Panc1 (cell line): ENCODE results near the gene ZNF511. TPM values are rescaled to one million over a fixed set of nuclear protein-coding genes. Genes with fewer than 3 reads are reported as not detected.

Experiments used
- ATAC-seq: fragments of 200-7000 bp; cut with Tn5 transposase; 2 replicates; pipeline ENCODE4 v1.9.1; 2020; ENCODE audit warnings: mild to moderate bottlenecking, moderate library complexity
- BruUV-seq: library from RNA; stranded (reverse); fragments of 400-500 nt; replicated peaks from 2 replicates; lab custom pipeline; 2021; lab: Mats Ljungman, UMichigan
- CTCF ChIA-PET: fragments of 300-600 bp; sonication (Branson Sonifier 250); formaldehyde crosslinking; loops from one replicate; lab custom pipeline; 2022; ENCODE audit warnings: antibody characterized with exemption; lab: Charles Lee
- POLR2A ChIA-PET: fragments of 300-600 bp; sonication (Branson Sonifier 250); formaldehyde crosslinking; loops from one replicate; lab custom pipeline; 2022; ENCODE audit warnings: antibody characterized with exemption; lab: Charles Lee
- DNase-seq: peaks from one replicate; pipeline ENCODE4 v3.0.0-alpha.2; 2010; ENCODE audit warnings: low read depth, low spot score
- H3K27ac ChIP-seq: 2 replicates; pipeline ENCODE4 v1.5.1; 2011; ENCODE audit warnings: mild to moderate bottlenecking, low read length, inconsistent platforms
- H3K27me3 ChIP-seq: fragments of 200-500 bp; sonication (Bioruptor generic); 2 replicates; pipeline ENCODE4 v1.6.0; 2014; ENCODE audit warnings: low read length, inconsistent platforms; ENCODE audit not compliant: control insufficient read depth, insufficient read depth
- H3K36me3 ChIP-seq: fragments of 200-500 bp; sonication (Bioruptor generic); 2 replicates; pipeline ENCODE4 v1.5.1; 2014; ENCODE audit warnings: inconsistent platforms, mild to moderate bottlenecking, low read length, moderate library complexity; ENCODE audit not compliant: control insufficient read depth, insufficient read depth
- H3K4me1 ChIP-seq: 2 replicates; pipeline ENCODE4 v1.5.1; 2011; ENCODE audit warnings: inconsistent platforms, mild to moderate bottlenecking, low read length, moderate library complexity; ENCODE audit not compliant: control insufficient read depth, insufficient read depth
- H3K4me3 ChIP-seq, 2 experiments: 2 replicates each; pipeline ENCODE4 v1.5.1; 2011 to 2012; ENCODE audit warnings: low read depth in 2 of 2, low read length in 2 of 2, mild to moderate bottlenecking in 2 of 2, inconsistent platforms in 1 of 2, moderate library complexity in 1 of 2
- H3K9me3 ChIP-seq: fragments of 200-500 bp; sonication (Bioruptor generic); 2 replicates; pipeline ENCODE4 v1.5.1; 2014; ENCODE audit warnings: low read depth, mild to moderate bottlenecking, inconsistent platforms, low read length, moderate library complexity; ENCODE audit not compliant: control insufficient read depth, insufficient read depth
- CTCF ChIP-seq: fragments of 450-650 bp; IDR thresholded peaks from 2 replicates; pipeline ENCODE4 v1.5.1; 2017; ENCODE audit warnings: mild to moderate bottlenecking
- POLR2AphosphoS5 ChIP-seq: IDR thresholded peaks from 2 replicates; pipeline ENCODE4 v1.6.1; 2012; ENCODE audit warnings: mild to moderate bottlenecking, low read depth, low read length, moderate library complexity
- REST ChIP-seq, 2 experiments: IDR thresholded peaks; 2 replicates each; pipeline ENCODE4 v1.6.1; 2011 to 2012; ENCODE audit warnings: low read depth in 2 of 2, control low read depth in 1 of 2, low read length in 1 of 2, mild to moderate bottlenecking in 1 of 2, moderate library complexity in 1 of 2; ENCODE audit not compliant: insufficient read depth in 1 of 2
- SIN3A ChIP-seq: IDR thresholded peaks from 2 replicates; pipeline ENCODE4 v1.6.1; 2012; ENCODE audit warnings: low read depth, mild to moderate bottlenecking, low read length, moderate library complexity, borderline replicate concordance; ENCODE audit not compliant: insufficient read depth
- TCF7L2 ChIP-seq: IDR thresholded peaks from 2 replicates; pipeline ENCODE4 v1.6.1; 2011; ENCODE audit warnings: mild to moderate bottlenecking, low read depth, low read length, inconsistent platforms
- in situ Hi-C: cut with HindIII; loops from 2 replicates; pipeline ENCODE4 v1.10.0; 2016; ENCODE audit warnings: low sequenced_read_pairs, low pct_unique_long_range_greater_than_20kb
- intact Hi-C: fragments of 100-400 bp; cut with micrococcal nuclease; formaldehyde crosslinking; loops from one replicate; pipeline ENCODE4 v1.10.0; 2022; ENCODE audit not compliant: unreplicated experiment
- total RNA-seq: library from RNA; stranded (reverse); gene quantifications from one replicate; pipeline ENCODE4 v1.2.1, GENCODE V29; 2021; ENCODE audit not compliant: unreplicated experiment

Gene ZNF511
- total RNA-seq, 1 experiment from 2014 or later = 93.8 TPM

- Histone ChIP-seq H3K9me3 (no peaks in the 10 kb centered on the region), H3K36me3 (no peaks in the 10 kb centered on the region), H3K27me3 (no peaks in the 10 kb centered on the region), H3K27ac (no peak overlapping the region), H3K4me3 (no peak overlapping the region), H3K4me1 (peaks cover 10% of the 10 kb centered on the region; the same call in 1 of the 2 replicates)
- no TSS peak for BruUV-seq
- ChIA-PET CTCF (no interaction called here), POLR2A (no interaction called here)
- intact Hi-C loops (no loop called here), in situ Hi-C loops (no loop called here)
- TF ChIP-seq SIN3A (no peak), REST (IDR thresholded peaks at IDR 0.05; ENCODE audit: insufficient read depth in 1 of 2, low read depth in 2 of 2, low read length in 1 of 2) (no peak), TCF7L2 (no peak), POLR2AphosphoS5 (no peak), CTCF (no peak)
- DNase-seq (no peak), ATAC-seq (no peak)
Measured at GRCh38 chr10:133346413-133346812, 37.7 kb downstream of the ZNF511 start.

- Histone ChIP-seq H3K4me1 (peaks cover 11% of the 10 kb centered on the region; the same call in 1 of the 2 replicates), H3K9me3 (no peaks in the 10 kb centered on the region), H3K36me3 (no peaks in the 10 kb centered on the region), H3K27me3 (no peaks in the 10 kb centered on the region), H3K27ac (no peak overlapping the region), H3K4me3 (no peak overlapping the region)
- ChIA-PET POLR2A (interaction anchor here (0.6 kb wide), 1 partner anchor 11 kb away, joined by 4 read pairs; no protein-coding TSS in a partner anchor), CTCF (no interaction called here)
- TF ChIP-seq POLR2AphosphoS5 (no peak), CTCF (no peak), TCF7L2 (no peak), SIN3A (no peak), REST (IDR thresholded peaks at IDR 0.05; ENCODE audit: insufficient read depth in 1 of 2, low read depth in 2 of 2, low read length in 1 of 2) (no peak)
- no TSS peak for BruUV-seq
- no peak for ATAC-seq
- intact Hi-C loops (no loop called here), in situ Hi-C loops (no loop called here)
- DNase-seq = no peak
Measured at GRCh38 chr10:133347710-133348517, 39.2 kb downstream of the ZNF511 start.
